SJSA1 (cell line): ENCODE measurements around the gene TRIM17. TPM values are rescaled to one million over a fixed set of nuclear protein-coding genes. Genes with fewer than 3 reads are reported as not detected.

ENCODE experiments used
- DNase-seq, 2 experiments: peaks; one replicate each; pipeline ENCODE4 v3.0.0-alpha.2; 2015 to 2020; ENCODE audit warnings: low spot score in 2 of 2, low read depth in 1 of 2
- H3K27ac ChIP-seq: fragments of 250-450 bp; sonication (Bioruptor Pico); 2 replicates; pipeline ENCODE4 v1.5.1; 2020; ENCODE audit warnings: mild to moderate bottlenecking, moderate library complexity
- H3K27me3 ChIP-seq: fragments of 250-450 bp; sonication (Bioruptor Pico); replicated peaks from 2 replicates; pipeline ENCODE4 v1.5.1; 2020; ENCODE audit warnings: mild to moderate bottlenecking, moderate library complexity
- H3K36me3 ChIP-seq: fragments of 250-450 bp; sonication (Bioruptor Pico); 2 replicates; pipeline ENCODE4 v1.5.1; 2020; ENCODE audit warnings: mild to moderate bottlenecking
- H3K4me1 ChIP-seq: fragments of 250-450 bp; sonication (Bioruptor Pico); replicated peaks from 2 replicates; pipeline ENCODE4 v1.6.1; 2021; ENCODE audit warnings: mild to moderate bottlenecking
- H3K4me3 ChIP-seq: fragments of 250-450 bp; sonication (Bioruptor Pico); 2 replicates; pipeline ENCODE4 v1.5.1; 2020; ENCODE audit warnings: mild to moderate bottlenecking
- H3K9me3 ChIP-seq: fragments of 250-450 bp; sonication (Bioruptor Pico); replicated peaks from 2 replicates; pipeline ENCODE4 v1.5.1; 2020; ENCODE audit warnings: mild to moderate bottlenecking
- total RNA-seq: library from RNA; depleted of rRNA; stranded (reverse); fragments of >200 nt; shearing (Covaris generic); gene quantifications from 2 replicates; pipeline ENCODE4 v1.2.3, GENCODE V29; 2014

The TRIM17 gene
- total RNA-seq, 1 experiment from 2014 or later: not detected

DNA sequence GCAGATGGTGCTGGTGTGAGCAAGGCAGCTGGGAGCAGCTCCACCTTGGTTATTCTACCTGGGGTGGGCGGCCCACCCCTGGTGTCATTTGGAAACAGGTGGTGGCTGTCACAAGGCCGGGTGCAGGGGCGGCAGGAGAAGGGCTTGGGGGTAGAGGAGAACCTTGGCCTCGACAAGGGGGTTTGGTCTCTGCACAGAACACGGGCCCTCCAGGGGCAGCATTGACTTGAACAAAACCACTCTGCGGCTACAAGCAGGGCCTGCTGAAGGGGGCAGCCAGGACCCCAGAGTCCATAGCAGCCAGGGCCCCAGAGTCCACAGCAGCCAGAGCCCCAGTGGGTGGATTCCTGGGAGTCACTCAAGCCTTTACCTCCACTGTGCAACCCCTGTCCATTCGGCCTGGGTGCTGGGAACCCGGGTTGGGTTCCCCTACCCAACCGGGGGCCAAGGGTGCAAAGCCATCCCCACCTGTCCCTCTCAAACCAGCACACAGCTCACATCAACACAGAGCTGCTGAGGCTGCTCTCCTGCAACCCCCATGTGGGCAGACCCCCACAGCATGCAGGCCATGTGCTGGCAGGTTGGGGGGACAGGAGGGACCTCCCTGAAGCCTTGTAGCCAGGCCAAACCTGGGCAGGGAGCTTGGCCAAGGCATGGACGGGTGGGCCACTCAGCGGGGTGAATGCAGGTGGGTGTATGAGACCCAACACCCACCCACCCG, 17.8 kb downstream of the TRIM17 start:
- no peaks in the 10 kb centered on the region for H3K9me3 ChIP-seq
- no peak overlapping the region for H3K27ac ChIP-seq
- no peak for DNase-seq
- peaks cover 77% of the 10 kb centered on the region for H3K36me3 ChIP-seq
- no peak overlapping the region for H3K4me3 ChIP-seq
- H3K4me1 ChIP-seq: peaks cover 5% of the 10 kb centered on the region
- no peaks in the 10 kb centered on the region for H3K27me3 ChIP-seq

GRCh38 chr1:228397966-228398365, 18.7 kb downstream of the TRIM17 start:
- peaks cover 12% of the 10 kb centered on the region for H3K4me1 ChIP-seq
- H3K27ac ChIP-seq: no peak overlapping the region
- no peaks in the 10 kb centered on the region for H3K9me3 ChIP-seq
- H3K36me3 ChIP-seq: peaks cover 68% of the 10 kb centered on the region
- no peak for DNase-seq
- H3K4me3 ChIP-seq: no peak overlapping the region
- no peaks in the 10 kb centered on the region for H3K27me3 ChIP-seq

DNA sequence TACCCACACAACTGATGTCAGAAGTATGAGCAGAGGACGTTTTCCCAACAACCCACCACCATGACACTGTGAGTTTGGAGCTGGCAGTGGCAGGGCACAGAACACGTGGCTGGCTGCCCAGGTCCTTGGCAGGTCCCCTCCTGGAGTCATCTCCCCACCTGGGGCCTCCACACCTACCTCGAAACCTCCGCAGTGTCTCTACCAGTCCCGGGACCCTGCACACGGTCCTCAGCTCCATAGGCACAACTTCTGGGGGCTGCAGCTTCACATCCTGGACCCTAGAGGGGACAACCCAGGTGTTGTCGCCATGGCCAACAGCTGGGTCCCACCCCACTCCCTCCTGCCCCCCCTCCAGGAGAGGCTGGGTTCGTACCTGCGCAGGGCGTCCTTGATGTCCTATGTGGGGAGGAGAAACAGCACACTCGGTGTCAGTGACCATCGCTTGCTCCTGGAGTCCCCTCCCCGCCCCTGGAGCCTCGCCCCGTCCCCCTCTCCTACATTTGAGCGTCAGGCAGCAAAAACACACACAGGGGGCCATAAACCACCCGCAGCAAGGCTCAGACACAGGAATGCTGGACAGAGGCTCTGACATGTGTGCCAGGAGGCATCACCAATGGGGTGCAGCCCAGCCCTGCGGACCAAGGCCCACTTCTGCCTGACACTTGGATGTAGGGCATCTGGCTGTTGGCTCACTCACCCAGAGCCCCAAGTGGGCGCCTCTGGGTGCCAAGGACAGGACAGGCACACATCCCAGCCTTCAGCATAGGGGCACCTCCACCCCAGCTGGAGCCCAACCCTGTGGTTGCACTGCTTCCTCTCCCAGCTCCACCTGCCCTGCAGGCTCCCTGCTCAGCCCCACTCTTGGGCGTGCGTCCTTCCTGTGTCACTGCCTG, 19.6 kb downstream of the TRIM17 start:
- Histone ChIP-seq H3K4me3 (no peak overlapping the region), H3K36me3 (peaks cover 67% of the 10 kb centered on the region), H3K4me1 (peaks cover 16% of the 10 kb centered on the region), H3K9me3 (no peaks in the 10 kb centered on the region), H3K27ac (no peak overlapping the region), H3K27me3 (no peaks in the 10 kb centered on the region)
- no peak for DNase-seq

DNA sequence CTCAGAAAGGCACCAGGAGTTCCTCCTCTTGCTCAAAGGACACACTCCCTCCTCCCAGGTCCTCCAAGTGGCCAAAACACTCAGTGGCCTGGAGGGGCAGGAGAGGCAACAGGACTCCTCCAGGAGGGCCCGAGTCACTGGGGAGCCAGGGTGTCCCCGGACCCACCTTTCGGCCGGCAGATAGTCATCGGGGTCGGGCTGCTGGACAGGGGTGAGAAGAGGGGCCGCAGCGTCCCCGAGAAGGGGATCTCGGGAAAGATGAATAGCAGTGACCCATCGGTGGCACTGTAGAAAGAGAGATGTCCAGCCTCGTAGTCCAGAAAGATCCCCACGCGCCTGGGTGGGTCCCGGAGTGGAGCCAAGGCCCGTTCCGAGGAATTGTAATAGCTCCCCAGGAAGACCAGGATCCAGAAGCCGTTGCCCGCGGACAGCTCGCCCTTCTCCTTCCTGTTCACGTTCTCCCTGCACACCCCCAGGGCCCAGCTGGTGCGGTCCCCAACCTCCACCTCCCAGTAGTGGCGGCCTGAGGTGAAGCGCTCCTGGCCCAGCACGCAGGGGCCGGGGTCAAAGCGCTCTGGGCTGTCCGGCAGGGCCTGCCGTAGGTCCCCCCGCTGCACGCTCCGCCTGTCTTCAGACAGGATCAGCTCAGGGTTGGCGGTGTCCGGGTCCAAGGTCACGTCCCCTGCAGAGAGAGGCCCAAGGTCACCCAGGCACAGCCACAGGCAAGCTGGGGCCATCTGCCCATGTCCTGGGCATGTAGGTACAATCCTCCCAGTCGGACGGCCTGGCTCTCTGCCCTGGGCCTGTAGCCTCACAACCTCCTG, 21.9 kb downstream of the TRIM17 start:
- peaks cover 54% of the 10 kb centered on the region for H3K36me3 ChIP-seq
- H3K27me3 ChIP-seq: no peaks in the 10 kb centered on the region
- H3K4me3 ChIP-seq: no peak overlapping the region
- DNase-seq: no peak
- H3K4me1 ChIP-seq: peaks cover 17% of the 10 kb centered on the region
- no peaks in the 10 kb centered on the region for H3K9me3 ChIP-seq
- H3K27ac ChIP-seq: no peak overlapping the region

GRCh38 chr1:228393811-228394570, 22.7 kb downstream of the TRIM17 start:
- no peak for DNase-seq
- Histone ChIP-seq H3K4me3 (no peak overlapping the region), H3K27me3 (no peaks in the 10 kb centered on the region), H3K36me3 (peaks cover 53% of the 10 kb centered on the region), H3K4me1 (peaks cover 17% of the 10 kb centered on the region), H3K27ac (no peak overlapping the region), H3K9me3 (no peaks in the 10 kb centered on the region)

GRCh38 chr1:228393268-228393701, 23.4 kb downstream of the TRIM17 start:
- Histone ChIP-seq H3K4me1 (peaks cover 17% of the 10 kb centered on the region), H3K36me3 (peaks cover 46% of the 10 kb centered on the region), H3K27ac (no peak overlapping the region), H3K4me3 (no peak overlapping the region), H3K27me3 (no peaks in the 10 kb centered on the region), H3K9me3 (no peaks in the 10 kb centered on the region)
- peak in 1 of 2 experiments; percentile 66 for DNase-seq

DNA sequence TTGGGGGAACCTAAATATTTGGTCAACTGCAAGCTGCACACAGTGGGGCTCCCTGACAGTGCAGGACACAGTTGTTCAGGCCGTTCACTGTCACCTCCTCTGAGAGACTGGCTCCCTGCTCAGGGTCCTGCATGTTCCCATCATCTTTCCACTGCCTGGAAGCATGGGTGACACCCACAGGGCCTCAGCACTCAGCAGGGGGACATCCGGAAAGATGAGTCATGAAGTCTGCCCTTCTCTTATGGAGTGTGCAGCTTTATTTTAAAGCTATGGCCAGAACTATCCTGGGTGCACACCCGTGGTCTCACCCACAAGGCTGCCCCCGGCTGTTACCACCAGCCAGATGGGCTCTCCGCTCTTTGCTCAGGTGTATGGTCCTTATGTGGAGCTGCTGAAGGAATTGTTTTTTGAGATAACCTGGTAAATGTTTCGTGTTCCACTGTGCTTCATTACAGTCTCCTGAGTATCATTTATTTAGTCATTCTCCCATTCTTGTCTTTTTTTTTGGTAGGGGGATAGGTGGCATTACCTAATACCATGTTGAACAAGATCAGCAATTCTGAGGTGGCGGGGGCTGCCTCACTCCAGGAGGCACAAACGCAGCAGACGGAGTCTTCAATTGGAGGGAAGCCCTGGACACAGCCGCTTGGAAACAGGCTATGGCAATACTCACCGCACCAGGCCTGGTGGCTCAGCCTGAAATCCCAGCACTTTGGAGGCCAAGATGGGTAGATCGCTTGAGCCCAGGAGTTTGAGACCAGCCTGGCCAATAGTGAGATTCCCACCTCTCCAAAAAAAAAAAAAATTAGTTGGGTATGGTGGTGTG, 24.3 kb downstream of the TRIM17 start:
- Histone ChIP-seq H3K4me3 (no peak overlapping the region), H3K9me3 (no peaks in the 10 kb centered on the region), H3K4me1 (peaks cover 17% of the 10 kb centered on the region), H3K27ac (no peak overlapping the region), H3K36me3 (peaks cover 36% of the 10 kb centered on the region), H3K27me3 (no peaks in the 10 kb centered on the region)
- DNase-seq: no peak

DNA sequence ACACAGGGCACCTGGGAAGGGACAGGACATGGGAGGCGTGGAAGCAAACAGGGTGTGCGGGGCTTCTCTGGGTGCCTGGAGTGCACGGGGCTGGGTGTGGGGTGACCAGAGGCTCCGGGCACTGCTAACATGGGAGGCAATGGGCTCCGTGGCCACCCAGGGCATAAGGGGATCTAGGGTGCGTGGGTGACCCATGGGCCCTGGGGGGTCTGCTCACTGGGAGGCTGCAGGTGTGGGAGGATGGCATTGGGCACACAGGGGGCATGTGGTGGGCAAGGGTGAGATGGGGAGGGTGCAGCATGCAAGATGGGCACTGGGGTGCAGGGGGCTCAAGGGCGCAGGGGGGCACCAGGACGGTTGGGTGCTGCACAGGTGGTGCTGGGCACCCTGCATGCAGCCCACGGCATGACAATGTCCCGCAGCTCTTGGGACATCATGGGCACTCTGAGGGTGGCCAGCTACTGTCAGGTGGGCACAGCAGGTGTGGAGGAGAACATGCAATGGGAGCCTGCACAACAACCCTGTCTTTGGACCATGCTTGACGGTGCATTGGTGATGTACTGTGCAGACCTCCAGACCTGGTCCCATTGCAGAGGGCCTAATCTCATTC, 25.1 kb downstream of the TRIM17 start:
- H3K4me3 ChIP-seq: no peak overlapping the region
- no peak for DNase-seq
- no peak overlapping the region for H3K27ac ChIP-seq
- no peaks in the 10 kb centered on the region for H3K27me3 ChIP-seq
- H3K36me3 ChIP-seq: peaks cover 31% of the 10 kb centered on the region
- no peaks in the 10 kb centered on the region for H3K9me3 ChIP-seq
- H3K4me1 ChIP-seq: peaks cover 17% of the 10 kb centered on the region

GRCh38 chr1:228390649-228391048, 26.0 kb downstream of the TRIM17 start:
- Histone ChIP-seq H3K9me3 (no peaks in the 10 kb centered on the region), H3K27me3 (no peaks in the 10 kb centered on the region), H3K36me3 (peaks cover 22% of the 10 kb centered on the region), H3K4me3 (no peak overlapping the region), H3K4me1 (peaks cover 17% of the 10 kb centered on the region), H3K27ac (no peak overlapping the region)
- DNase-seq: no peak

DNA sequence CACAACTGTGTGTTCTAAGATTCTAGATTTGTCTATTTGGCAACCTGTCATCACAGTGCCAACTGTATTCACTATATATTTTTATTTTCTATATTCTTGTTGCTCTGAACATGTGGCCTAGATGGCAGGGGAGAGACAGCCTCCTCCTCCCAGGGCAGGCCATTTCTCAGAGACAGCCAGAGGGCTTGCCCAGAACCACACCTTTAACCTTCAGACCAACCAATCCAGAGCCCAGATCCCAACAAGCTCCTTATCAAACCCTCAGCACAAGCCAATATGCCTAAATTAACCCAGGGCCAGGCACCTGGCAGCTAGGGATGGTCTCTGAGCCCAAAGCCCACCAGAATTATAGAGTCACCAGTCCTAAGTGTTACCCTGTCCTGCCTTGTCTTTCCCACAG, 29.3 kb downstream of the TRIM17 start:
- Histone ChIP-seq H3K27ac (no peak overlapping the region), H3K4me1 (peaks cover 4% of the 10 kb centered on the region; the same call in 1 of the 2 replicates), H3K4me3 (no peak overlapping the region), H3K27me3 (no peaks in the 10 kb centered on the region), H3K9me3 (no peaks in the 10 kb centered on the region), H3K36me3 (peaks cover 2% of the 10 kb centered on the region; the same call in 1 of the 2 replicates)
- DNase-seq: no peak

- no peaks in the 10 kb centered on the region for H3K27me3 ChIP-seq
- H3K9me3 ChIP-seq: no peaks in the 10 kb centered on the region
- H3K4me3 ChIP-seq: no peak overlapping the region
- DNase-seq: no peak
- H3K4me1 ChIP-seq: no peaks in the 10 kb centered on the region
- no peaks in the 10 kb centered on the region for H3K36me3 ChIP-seq
- no peak overlapping the region for H3K27ac ChIP-seq
Observed at GRCh38 chr1:228385232-228385631, 31.4 kb downstream of the TRIM17 start.

GRCh38 chr1:228383773-228384172, 32.9 kb downstream of the TRIM17 start:
- Histone ChIP-seq H3K36me3 (no peaks in the 10 kb centered on the region), H3K4me1 (no peaks in the 10 kb centered on the region), H3K4me3 (no peak overlapping the region), H3K9me3 (no peaks in the 10 kb centered on the region), H3K27me3 (no peaks in the 10 kb centered on the region), H3K27ac (no peak overlapping the region)
- no peak for DNase-seq
